ENCODE measurements around the gene B4GALT5. TPM values are rescaled to one million over a fixed set of nuclear protein-coding genes. Genes with fewer than 3 reads are reported as not detected.

The B4GALT5 gene
- polyA plus RNA-seq, 3 donors from 2014 or later = 0.35 to 3.2 (median 2.8) TPM

GRCh38 chr20:49704932-49705336 lies 8.7 kb downstream of the B4GALT5 start:
- no peak for DNase-seq
- Mint-ChIP-seq H3K4me3 (peak overlapping the region in 4 of 5 donors; percentile 45 to 88 (median 60)), H3K27me3 (ENCODE audit: low read depth in 3 of 3) (peaks cover 0 to 3% (median 0%) of the 10 kb centered on the region in 3 donors), H3K27ac (peak overlapping the region; percentile 80 to 96 (median 88)), H3K4me1 (peaks cover 70 to 84% of the 10 kb centered on the region in 2 donors), H3K36me3 (no peaks in the 10 kb centered on the region), H3K9me3 (no peaks in the 10 kb centered on the region)

- H3K27ac Mint-ChIP-seq = peak overlapping the region; percentile 35 to 86 (median 74)
- peak overlapping the region in 1 of 5 donors; percentile 42 for H3K4me3 Mint-ChIP-seq
- H3K9me3 Mint-ChIP-seq = no peaks in the 10 kb centered on the region
- H3K36me3 Mint-ChIP-seq = no peaks in the 10 kb centered on the region
- no peak for DNase-seq
- peaks cover 76 to 87% of the 10 kb centered on the region in 2 donors for H3K4me1 Mint-ChIP-seq
- peaks cover 0 to 3% (median 0%) of the 10 kb centered on the region in 3 donors for H3K27me3 Mint-ChIP-seq (ENCODE audit: low read depth in 3 of 3)
Observed at GRCh38 chr20:49701916-49702315, 11.8 kb downstream of the B4GALT5 start.

GRCh38 chr20:49701241-49701790 lies 12.4 kb downstream of the B4GALT5 start:
- Mint-ChIP-seq H3K36me3 (no peaks in the 10 kb centered on the region), H3K27ac (peak overlapping the region; percentile 55 to 86 (median 73)), H3K4me1 (peaks cover 76 to 87% of the 10 kb centered on the region in 2 donors), H3K4me3 (peak overlapping the region in 3 of 5 donors; percentile 17 to 48 (median 42)), H3K9me3 (no peaks in the 10 kb centered on the region), H3K27me3 (ENCODE audit: low read depth in 3 of 3) (peaks cover 0 to 3% (median 0%) of the 10 kb centered on the region in 3 donors)
- peak in 1 of 3 donors; percentile 43 for DNase-seq

GRCh38 chr20:49700411-49701185 lies 13.1 kb downstream of the B4GALT5 start:
- H3K9me3 Mint-ChIP-seq = no peaks in the 10 kb centered on the region
- H3K27me3 Mint-ChIP-seq (ENCODE audit: low read depth in 3 of 3) = peaks cover 0 to 3% (median 0%) of the 10 kb centered on the region in 3 donors
- H3K4me3 Mint-ChIP-seq = peak overlapping the region in 2 of 5 donors; percentile 21 to 42
- peak overlapping the region; percentile 55 to 86 (median 72) for H3K27ac Mint-ChIP-seq
- H3K4me1 Mint-ChIP-seq = peaks cover 77 to 87% of the 10 kb centered on the region in 2 donors
- no peak for DNase-seq
- no peaks in the 10 kb centered on the region for H3K36me3 Mint-ChIP-seq

- H3K27me3 Mint-ChIP-seq (ENCODE audit: low read depth in 3 of 3) = peaks cover 0 to 2% (median 0%) of the 10 kb centered on the region in 3 donors
- no peaks in the 10 kb centered on the region for H3K9me3 Mint-ChIP-seq
- H3K27ac Mint-ChIP-seq = peak overlapping the region in 5 of 6 donors; percentile 2 to 86 (median 46)
- no peak for DNase-seq
- peak overlapping the region in 3 of 5 donors; percentile 16 to 59 (median 23) for H3K4me3 Mint-ChIP-seq
- H3K36me3 Mint-ChIP-seq = no peaks in the 10 kb centered on the region
- peaks cover 77 to 85% of the 10 kb centered on the region in 2 donors for H3K4me1 Mint-ChIP-seq
Observed at GRCh38 chr20:49699200-49699992, 14.3 kb downstream of the B4GALT5 start.

- H3K9me3 Mint-ChIP-seq = no peaks in the 10 kb centered on the region
- peak overlapping the region in 5 of 6 donors; percentile 6 to 84 (median 46) for H3K27ac Mint-ChIP-seq
- peaks cover 0 to 2% (median 0%) of the 10 kb centered on the region in 3 donors for H3K27me3 Mint-ChIP-seq (ENCODE audit: low read depth in 3 of 3)
- peak overlapping the region in 2 of 5 donors; percentile 36 to 78 for H3K4me3 Mint-ChIP-seq
- no peak for DNase-seq
- H3K36me3 Mint-ChIP-seq = no peaks in the 10 kb centered on the region
- peaks cover 81 to 87% of the 10 kb centered on the region in 2 donors for H3K4me1 Mint-ChIP-seq
Observed at GRCh38 chr20:49698477-49698876, 15.2 kb downstream of the B4GALT5 start.

- H3K27ac Mint-ChIP-seq = no peak overlapping the region
- peaks cover 0 to 2% (median 0%) of the 10 kb centered on the region in 3 donors for H3K27me3 Mint-ChIP-seq (ENCODE audit: low read depth in 3 of 3)
- no peak for DNase-seq
- no peaks in the 10 kb centered on the region for H3K36me3 Mint-ChIP-seq
- H3K4me3 Mint-ChIP-seq = peak overlapping the region in 1 of 5 donors; percentile 10
- peaks cover 80 to 96% of the 10 kb centered on the region in 2 donors for H3K4me1 Mint-ChIP-seq
- H3K9me3 Mint-ChIP-seq = no peaks in the 10 kb centered on the region
Observed at GRCh38 chr20:49697071-49697470, 16.6 kb downstream of the B4GALT5 start.

GRCh38 chr20:49696594-49696993 lies 17.1 kb downstream of the B4GALT5 start:
- no peak for DNase-seq
- no peaks in the 10 kb centered on the region for H3K27me3 Mint-ChIP-seq (ENCODE audit: low read depth in 3 of 3)
- H3K4me3 Mint-ChIP-seq = peak overlapping the region in 1 of 5 donors; percentile 5
- peaks cover 80 to 96% of the 10 kb centered on the region in 2 donors for H3K4me1 Mint-ChIP-seq
- H3K9me3 Mint-ChIP-seq = no peaks in the 10 kb centered on the region
- no peaks in the 10 kb centered on the region for H3K36me3 Mint-ChIP-seq
- H3K27ac Mint-ChIP-seq = peak overlapping the region in 2 of 6 donors; percentile 20 to 23

- no peaks in the 10 kb centered on the region for H3K27me3 Mint-ChIP-seq (ENCODE audit: low read depth in 3 of 3)
- no peak overlapping the region for H3K27ac Mint-ChIP-seq
- DNase-seq = no peak
- H3K9me3 Mint-ChIP-seq = no peaks in the 10 kb centered on the region
- H3K36me3 Mint-ChIP-seq = no peaks in the 10 kb centered on the region
- H3K4me1 Mint-ChIP-seq = peaks cover 77 to 96% of the 10 kb centered on the region in 2 donors
- no peak overlapping the region for H3K4me3 Mint-ChIP-seq
Observed at GRCh38 chr20:49695830-49696229, 17.8 kb downstream of the B4GALT5 start.

- Mint-ChIP-seq H3K4me3 (peak overlapping the region in 4 of 5 donors; percentile 16 to 51 (median 19)), H3K27me3 (ENCODE audit: low read depth in 3 of 3) (no peaks in the 10 kb centered on the region), H3K4me1 (peaks cover 78 to 96% of the 10 kb centered on the region in 2 donors), H3K36me3 (no peaks in the 10 kb centered on the region), H3K27ac (peak overlapping the region; percentile 3 to 79 (median 56)), H3K9me3 (no peaks in the 10 kb centered on the region)
- DNase-seq = no peak
Observed at GRCh38 chr20:49694450-49695071, 19.1 kb downstream of the B4GALT5 start.

GRCh38 chr20:49693435-49694171 lies 20.1 kb downstream of the B4GALT5 start:
- Mint-ChIP-seq H3K4me3 (peak overlapping the region in 1 of 5 donors; percentile 4), H3K27me3 (ENCODE audit: low read depth in 3 of 3) (no peaks in the 10 kb centered on the region), H3K27ac (peak overlapping the region in 4 of 6 donors; percentile 3 to 53 (median 31)), H3K9me3 (no peaks in the 10 kb centered on the region), H3K36me3 (no peaks in the 10 kb centered on the region), H3K4me1 (peaks cover 73 to 96% of the 10 kb centered on the region in 2 donors)
- no peak for DNase-seq

- no peaks in the 10 kb centered on the region for H3K9me3 Mint-ChIP-seq
- H3K4me1 Mint-ChIP-seq = peaks cover 75 to 96% of the 10 kb centered on the region in 2 donors
- no peaks in the 10 kb centered on the region for H3K36me3 Mint-ChIP-seq
- DNase-seq = no peak
- H3K4me3 Mint-ChIP-seq = no peak overlapping the region
- no peaks in the 10 kb centered on the region for H3K27me3 Mint-ChIP-seq (ENCODE audit: low read depth in 3 of 3)
- H3K27ac Mint-ChIP-seq = peak overlapping the region in 1 of 6 donors; percentile 7
Observed at GRCh38 chr20:49692941-49693340, 20.7 kb downstream of the B4GALT5 start.
